ENCODE data around the gene VIM. TPM values are rescaled to one million over a fixed set of nuclear protein-coding genes. Genes with fewer than 3 reads are reported as not detected.

Gene VIM
- total and polyA plus RNA-seq, 8 donors = 269 to 723 (median 496) TPM

Other genes starting within 250 kb of the VIM start
- gene CUBN, start 98.4 kb upstream of the VIM start, total RNA-seq = 10 to 100 TPM in 1 of 5 donors, 1 to 10 TPM in 3, under 1 TPM in 1; under 0.01 to 16.3 (median 3.1) TPM
- under 1 TPM; under 0.01 to 0.12 (median 0.10) TPM for gene CUBN, start 98.4 kb upstream of the VIM start, polyA plus RNA-seq
- gene TRDMT1, start 26.6 kb upstream of the VIM start, total RNA-seq = 10 to 100 TPM in 3 of 5 donors, 1 to 10 TPM in 2; 2.9 to 44.9 (median 10.7) TPM
- 1 to 10 TPM; 1.4 to 3.9 (median 3.4) TPM for gene TRDMT1, start 26.6 kb upstream of the VIM start, polyA plus RNA-seq
- 1 to 10 TPM in 1 of 5 donors, not detected in 4; 3.7 TPM for gene ST8SIA6, start 226.4 kb downstream of the VIM start, total RNA-seq
- gene ST8SIA6, start 226.4 kb downstream of the VIM start, polyA plus RNA-seq = under 1 TPM in 2 of 3 donors, not detected in 1; 0.08 to 0.19 TPM